ENCODE results near the gene HPD. TPM values are rescaled to one million over a fixed set of nuclear protein-coding genes. Genes with fewer than 3 reads are reported as not detected.
A peak's percentile ranks its signal among the peaks of the same experiment; 100 is the strongest.

The HPD gene
- polyA plus RNA-seq, 3 donors = 0.19 to 0.75 TPM; not detected in 1

GRCh38 chr12:121838126-121838525 is 20.5 kb downstream of the HPD start:
- no peaks in the 10 kb centered on the region for H4K20me1 ChIP-seq (ENCODE audit: insufficient read depth, low read length)
- H3K27ac Mint-ChIP-seq = no peak overlapping the region
- H3K4me1 ChIP-seq (ENCODE audit: control insufficient read depth in 1 of 2, insufficient read depth in 2 of 2, low read length in 2 of 2) = peaks cover 23 to 27% of the 10 kb centered on the region in 2 donors
- no peak overlapping the region for H2AFZ ChIP-seq (ENCODE audit: insufficient read depth, low read depth, low read length, poor library complexity, severe bottlenecking)
- H3K9ac ChIP-seq (ENCODE audit: insufficient read depth, low read length, poor library complexity, severe bottlenecking) = no peak overlapping the region
- peaks cover 0 to 13% (median 4%) of the 10 kb centered on the region in 3 donors for H3K27me3 Mint-ChIP-seq (ENCODE audit: low read depth in 3 of 3)
- 98% methylated on average over 5 of the region's 5 CpGs for WGBS (ENCODE audit: insufficient coverage)
- H3K9me3 Mint-ChIP-seq = peaks cover 0 to 2% (median 0%) of the 10 kb centered on the region in 7 donors
- no peak overlapping the region for H3K4me2 ChIP-seq (replicated peaks; ENCODE audit: extremely low read depth, low read length, poor library complexity, severe bottlenecking)
- no peak for TF ChIP-seq CTCF (IDR thresholded peaks at IDR 0.05)
- H3K4me3 Mint-ChIP-seq = peak overlapping the region in 1 of 2 donors; percentile 35
- intact Hi-C loops (cut with micrococcal nuclease) = loop anchor here in 1 of 2 donors (2.0 kb wide), 1 partner anchor 51 kb away; the partner anchor contains the start of gene PSMD9
- DNase-seq = no peak
- no peaks in the 10 kb centered on the region for H3K9me3 ChIP-seq (replicated peaks in 1 of 2; ENCODE audit: control insufficient read depth in 1 of 2, insufficient read depth in 1 of 2, low read length in 2 of 2)
- no peak overlapping the region for H3K27ac ChIP-seq (ENCODE audit: low read depth in 1 of 2, low read length in 2 of 2)
- H3K36me3 Mint-ChIP-seq = peaks cover 0 to under 1% of the 10 kb centered on the region in 2 donors
- H3K27me3 ChIP-seq (ENCODE audit: control insufficient read depth in 2 of 2, insufficient read depth in 2 of 2, low read length in 2 of 2) = no peaks in the 10 kb centered on the region
- peaks cover 3% of the 10 kb centered on the region for H3K79me2 ChIP-seq (ENCODE audit: insufficient read depth, low read length)
- H3K4me3 ChIP-seq (replicated peaks in 1 of 3; ENCODE audit: low read depth in 2 of 3, low read length in 3 of 3) = no peak overlapping the region
- H3K36me3 ChIP-seq (replicated peaks in 1 of 2; ENCODE audit: control insufficient read depth in 1 of 2, insufficient read depth in 2 of 2, low read length in 2 of 2) = no peaks in the 10 kb centered on the region
- peaks cover 31% of the 10 kb centered on the region for H3K4me1 Mint-ChIP-seq

GRCh38 chr12:121837680-121838079 is 21.0 kb downstream of the HPD start:
- no peak overlapping the region for H3K27ac ChIP-seq (ENCODE audit: low read depth in 1 of 2, low read length in 2 of 2)
- no peak overlapping the region for H3K27ac Mint-ChIP-seq
- no peak for DNase-seq
- intact Hi-C loops (cut with micrococcal nuclease) = loop anchor here in 1 of 2 donors (2.0 kb wide), 1 partner anchor 51 kb away; the partner anchor contains the start of gene PSMD9
- H3K36me3 ChIP-seq (replicated peaks in 1 of 2; ENCODE audit: control insufficient read depth in 1 of 2, insufficient read depth in 2 of 2, low read length in 2 of 2) = peaks cover 0 to 3% of the 10 kb centered on the region in 2 donors
- peaks cover 32% of the 10 kb centered on the region for H3K4me1 Mint-ChIP-seq
- peaks cover under 1% of the 10 kb centered on the region for H4K20me1 ChIP-seq (ENCODE audit: insufficient read depth, low read length)
- H3K27me3 Mint-ChIP-seq (ENCODE audit: low read depth in 3 of 3) = peaks cover 0 to 13% (median 4%) of the 10 kb centered on the region in 3 donors
- WGBS (ENCODE audit: insufficient coverage) = 79% methylated on average over 3 of the region's 4 CpGs
- peaks cover 25 to 30% of the 10 kb centered on the region in 2 donors for H3K4me1 ChIP-seq (ENCODE audit: control insufficient read depth in 1 of 2, insufficient read depth in 2 of 2, low read length in 2 of 2)
- peaks cover 0 to 2% (median 0%) of the 10 kb centered on the region in 7 donors for H3K9me3 Mint-ChIP-seq
- no peak overlapping the region for H3K4me3 ChIP-seq (replicated peaks in 1 of 3; ENCODE audit: low read depth in 2 of 3, low read length in 3 of 3)
- H3K27me3 ChIP-seq (ENCODE audit: control insufficient read depth in 2 of 2, insufficient read depth in 2 of 2, low read length in 2 of 2) = no peaks in the 10 kb centered on the region
- H3K4me3 Mint-ChIP-seq = no peak overlapping the region
- no peak overlapping the region for H3K9ac ChIP-seq (ENCODE audit: insufficient read depth, low read length, poor library complexity, severe bottlenecking)
- H3K79me2 ChIP-seq (ENCODE audit: insufficient read depth, low read length) = peaks cover 3% of the 10 kb centered on the region
- peaks cover 1 to 2% of the 10 kb centered on the region in 2 donors for H3K36me3 Mint-ChIP-seq
- TF ChIP-seq CTCF (IDR thresholded peaks at IDR 0.05) = no peak
- H3K9me3 ChIP-seq (replicated peaks in 1 of 2; ENCODE audit: control insufficient read depth in 1 of 2, insufficient read depth in 1 of 2, low read length in 2 of 2) = no peaks in the 10 kb centered on the region
- H3K4me2 ChIP-seq (replicated peaks; ENCODE audit: extremely low read depth, low read length, poor library complexity, severe bottlenecking) = no peak overlapping the region
- no peak overlapping the region for H2AFZ ChIP-seq (ENCODE audit: insufficient read depth, low read depth, low read length, poor library complexity, severe bottlenecking)
